Prostate gland (tissue), 2 donors: Measurements from ENCODE around the gene SPIRE2. TPM values are rescaled to one million over a fixed set of nuclear protein-coding genes. Genes with fewer than 3 reads are reported as not detected.

Source experiments
- DNase-seq: peaks from one replicate; pipeline ENCODE4 v3.0.0-alpha.2; 2019; ENCODE audit warnings: low spot score
- H3K27ac ChIP-seq, 2 donors: fragments of 200-600 bp; sonication (generic); 2 replicates each; pipeline ENCODE4 v1.5.1; 2017 to 2019
- H3K27me3 ChIP-seq: fragments of 200-600 bp; sonication (generic); replicated peaks from 2 replicates; pipeline ENCODE4 v1.5.1; 2019; ENCODE audit not compliant: insufficient read depth
- H3K36me3 ChIP-seq, 2 donors: fragments of 200-600 bp; sonication (generic); 1 replicate in 1 of 2; 2 replicates in 1 of 2; pipeline versions ENCODE4 v1.5.1 to v1.8.1; 2017 to 2019
- H3K4me1 ChIP-seq: fragments of 200-600 bp; sonication (generic); replicated peaks from 2 replicates; pipeline ENCODE4 v1.5.1; 2019
- H3K4me3 ChIP-seq, 2 donors: fragments of 200-600 bp; sonication (generic); 2 replicates each; pipeline ENCODE4 v1.5.1; 2017 to 2019
- H3K9me3 ChIP-seq: fragments of 200-600 bp; sonication (generic); 2 replicates; pipeline ENCODE4 v1.5.1; 2017
- CTCF ChIP-seq, 4 experiments: fragments of 200-600 bp in 2 of 4; fragments of 450-650 bp in 2 of 4; sonication (generic) in 2 of 4; IDR thresholded peaks; 1 replicate in 3 of 4; 2 replicates in 1 of 4; pipeline ENCODE4 v1.5.1; 2016 to 2019; ENCODE audit warnings: antibody characterized with exemption in 4 of 4, mild to moderate bottlenecking in 2 of 4, moderate library complexity in 2 of 4
- POLR2A ChIP-seq: fragments of 450-650 bp; IDR thresholded peaks from one replicate; pipeline ENCODE4 v1.6.1; 2016; ENCODE audit warnings: antibody characterized with exemption, mild to moderate bottlenecking
- POLR2AphosphoS5 ChIP-seq: sonication (generic); formaldehyde crosslinking; IDR thresholded peaks from one replicate; pipeline ENCODE4 v1.6.1; 2017; ENCODE audit warnings: antibody characterized with exemption
- WGBS: methylation state at CpG from one replicate; pipeline ENCODE4 v1.1.5; 2018; 5-methylcytosine and 5-hydroxymethylcytosine counted together
- intact Hi-C: fragments of 100-400 bp; cut with DNase I; formaldehyde crosslinking; loops from one replicate; pipeline ENCODE4 v1.14.2; 2022
- total RNA-seq, 2 donors: library from RNA; depleted of rRNA; stranded (reverse); fragments of >200 nt; gene quantifications; one replicate each; pipeline ENCODE4 v1.1.0, GENCODE V29; 2016

SPIRE2 gene
- total RNA-seq, 2 donors from 2014 or later = 13.7 to 15.5 TPM

GRCh38 chr16:89910717-89911354 is 82.6 kb downstream of the SPIRE2 start:
- Histone ChIP-seq H3K4me3 (no peak overlapping the region), H3K4me1 (peaks cover 4% of the 10 kb centered on the region), H3K27ac (no peak overlapping the region), H3K27me3 (no peaks in the 10 kb centered on the region), H3K9me3 (no peaks in the 10 kb centered on the region), H3K36me3 (no peaks in the 10 kb centered on the region)
- TF ChIP-seq POLR2AphosphoS5 (no peak), POLR2A (no peak), CTCF (IDR thresholded peaks at IDR 0.05) (no peak)
- intact Hi-C loops = no loop called here
- WGBS = 90% methylated on average over 26 of the region's 27 CpGs
- no peak for DNase-seq

- no peaks in the 10 kb centered on the region for H3K36me3 ChIP-seq
These were observed 83.1 kb downstream of the SPIRE2 start for GRCh38 chr16:89911375-89911774.

GRCh38 chr16:89912143-89912542 is 83.9 kb downstream of the SPIRE2 start:
- Histone ChIP-seq H3K27me3 (no peaks in the 10 kb centered on the region), H3K4me1 (peaks cover 4% of the 10 kb centered on the region), H3K36me3 (no peaks in the 10 kb centered on the region), H3K27ac (no peak overlapping the region), H3K4me3 (no peak overlapping the region), H3K9me3 (no peaks in the 10 kb centered on the region)
- no peak for TF ChIP-seq POLR2AphosphoS5
- TF ChIP-seq POLR2A = no peak
- TF ChIP-seq CTCF (IDR thresholded peaks at IDR 0.05) = no peak
- no peak for DNase-seq
- intact Hi-C loops = no loop called here
- 83% methylated on average over 13 of the region's 13 CpGs for whole genome bisulfite sequencing

More at GRCh38 chr16:89911375-89911774, 83.1 kb downstream of the SPIRE2 start:
- no peak overlapping the region for H3K27ac ChIP-seq
- no peak for DNase-seq
- H3K9me3 ChIP-seq = no peaks in the 10 kb centered on the region
- intact Hi-C loops = no loop called here
- no peaks in the 10 kb centered on the region for H3K27me3 ChIP-seq
- no peak overlapping the region for H3K4me3 ChIP-seq
- peaks cover 4% of the 10 kb centered on the region for H3K4me1 ChIP-seq
- TF ChIP-seq CTCF (IDR thresholded peaks at IDR 0.05) (no peak), POLR2AphosphoS5 (no peak), POLR2A (no peak)
- 86% methylated on average over 14 of the region's 14 CpGs for WGBS

GRCh38 chr16:89912627-89913026 is 84.4 kb downstream of the SPIRE2 start:
- no peak for TF ChIP-seq POLR2AphosphoS5
- TF ChIP-seq CTCF (IDR thresholded peaks at IDR 0.05) = no peak
- no peak for TF ChIP-seq POLR2A
- Histone ChIP-seq H3K27ac (no peak overlapping the region), H3K4me3 (no peak overlapping the region), H3K4me1 (peaks cover 5% of the 10 kb centered on the region), H3K36me3 (no peaks in the 10 kb centered on the region), H3K27me3 (no peaks in the 10 kb centered on the region), H3K9me3 (no peaks in the 10 kb centered on the region)
- no peak for DNase-seq
- intact Hi-C loops = no loop called here
- 66% methylated on average over 11 of the region's 14 CpGs for WGBS
